CD14-positive monocyte (primary cell): Measurements from ENCODE around the gene HS1BP3. TPM values are rescaled to one million over a fixed set of nuclear protein-coding genes. Genes with fewer than 3 reads are reported as not detected.

Experiments
- DNase-seq, 3 donors: peaks; one replicate each; pipeline ENCODE4 v3.0.0-alpha.2; 2011 to 2022
- H2AFZ ChIP-seq: 2 replicates; pipeline ENCODE4 v1.6.0; 2012; ENCODE audit warnings: mild to moderate bottlenecking, low read depth, low read length, inconsistent platforms; ENCODE audit not compliant: insufficient read depth, poor library complexity, severe bottlenecking
- H3K27ac ChIP-seq, 2 donors: 1 replicate in 1 of 2; 2 replicates in 1 of 2; pipeline ENCODE4 v1.5.1; 2012 to 2013; ENCODE audit warnings: low read length in 2 of 2, control low read depth in 1 of 2, inconsistent platforms in 1 of 2, low read depth in 1 of 2, mild to moderate bottlenecking in 1 of 2
- H3K27me3 ChIP-seq, 2 donors: one replicate each; pipeline versions ENCODE4 v1.6.0 to v1.6.1; 2011 to 2013; ENCODE audit warnings: low read length in 2 of 2; ENCODE audit not compliant: control insufficient read depth in 2 of 2, insufficient read depth in 2 of 2
- H3K36me3 ChIP-seq, 2 donors: replicated peaks in 1 of 2; 1 replicate in 1 of 2; 2 replicates in 1 of 2; pipeline versions ENCODE4 v1.5.1 to v1.6.1; 2012 to 2013; ENCODE audit warnings: low read length in 2 of 2, control low read depth in 1 of 2, inconsistent platforms in 1 of 2, mild to moderate bottlenecking in 1 of 2; ENCODE audit not compliant: insufficient read depth in 2 of 2, control insufficient read depth in 1 of 2
- H3K4me1 ChIP-seq, 2 donors: 1 replicate in 1 of 2; 2 replicates in 1 of 2; pipeline versions ENCODE4 v1.5.1 to v1.6.1; 2012 to 2013; ENCODE audit warnings: low read length in 2 of 2, control low read depth in 1 of 2, inconsistent platforms in 1 of 2, mild to moderate bottlenecking in 1 of 2, moderate library complexity in 1 of 2; ENCODE audit not compliant: insufficient read depth in 2 of 2, control insufficient read depth in 1 of 2
- H3K4me2 ChIP-seq: replicated peaks from 2 replicates; pipeline ENCODE3; 2012; ENCODE audit warnings: low read length, moderate library complexity, mild to moderate bottlenecking; ENCODE audit not compliant: poor library complexity, severe bottlenecking; ENCODE audit errors: extremely low read depth
- H3K4me3 ChIP-seq, 3 experiments: fragments of 200-600 bp in 1 of 3; sonication (generic) in 1 of 3; replicated peaks in 1 of 3; 1 replicate in 2 of 3; 2 replicates in 1 of 3; pipeline ENCODE4 v1.5.1; 2011 to 2013; ENCODE audit warnings: low read length in 3 of 3, mild to moderate bottlenecking in 3 of 3, control low read depth in 2 of 3, low read depth in 2 of 3, inconsistent platforms in 1 of 3, moderate library complexity in 1 of 3
- H3K79me2 ChIP-seq: 2 replicates; pipeline ENCODE4 v1.6.0; 2012; ENCODE audit warnings: mild to moderate bottlenecking, control low read depth, inconsistent platforms, low read length, moderate library complexity; ENCODE audit not compliant: insufficient read depth
- H3K9ac ChIP-seq: 2 replicates; pipeline ENCODE4 v1.6.0; 2017; ENCODE audit warnings: low read length, mild to moderate bottlenecking; ENCODE audit not compliant: insufficient read depth, poor library complexity, severe bottlenecking
- H3K9me3 ChIP-seq, 2 donors: replicated peaks in 1 of 2; 1 replicate in 1 of 2; 2 replicates in 1 of 2; pipeline versions ENCODE4 v1.5.1 to v1.6.1; 2012 to 2013; ENCODE audit warnings: low read length in 2 of 2, control low read depth in 1 of 2; ENCODE audit not compliant: control insufficient read depth in 1 of 2, insufficient read depth in 1 of 2
- H4K20me1 ChIP-seq: 2 replicates; pipeline ENCODE4 v1.6.0; 2012; ENCODE audit warnings: mild to moderate bottlenecking, low read length, control low read depth, moderate library complexity; ENCODE audit not compliant: insufficient read depth
- H3K27ac Mint-ChIP-seq, 7 donors: one replicate each; pipeline ENCODE4 v1.8.0; 2020; ENCODE audit warnings: mild to moderate bottlenecking in 7 of 7, mixed read lengths in 7 of 7, moderate library complexity in 6 of 7, inconsistent platforms in 2 of 7
- H3K27me3 Mint-ChIP-seq, 3 donors: one replicate each; pipeline ENCODE4 v1.8.0; 2021 to 2022; ENCODE audit warnings: low read depth in 3 of 3, mild to moderate bottlenecking in 3 of 3, mixed read lengths in 3 of 3, moderate library complexity in 3 of 3, inconsistent platforms in 1 of 3
- H3K36me3 Mint-ChIP-seq, 2 donors: one replicate each; pipeline ENCODE4 v1.8.0; 2020; ENCODE audit warnings: mixed read lengths in 2 of 2, inconsistent platforms in 1 of 2, mild to moderate bottlenecking in 1 of 2
- H3K4me1 Mint-ChIP-seq: one replicate; pipeline ENCODE4 v1.8.0; 2020; ENCODE audit warnings: mild to moderate bottlenecking, mixed read lengths
- H3K4me3 Mint-ChIP-seq, 2 donors: one replicate each; pipeline ENCODE4 v1.8.0; 2020; ENCODE audit warnings: mild to moderate bottlenecking in 2 of 2, mixed read lengths in 2 of 2, moderate library complexity in 1 of 2
- H3K9me3 Mint-ChIP-seq, 7 donors: one replicate each; pipeline ENCODE4 v1.8.0; 2020 to 2022; ENCODE audit warnings: mixed read lengths in 7 of 7, mild to moderate bottlenecking in 6 of 7, moderate library complexity in 6 of 7, inconsistent platforms in 2 of 7
- WGBS: methylation state at CpG from one replicate; pipeline ENCODE4 v1.1.5; 2013; ENCODE audit warnings: missing lambda C conversion rate; ENCODE audit not compliant: insufficient coverage; 5-methylcytosine and 5-hydroxymethylcytosine counted together
- intact Hi-C, 2 donors: fragments of 100-400 bp; cut with micrococcal nuclease; formaldehyde crosslinking; loops; one replicate each; pipeline versions ENCODE4 v1.15.0 to v1.15.1; 2023
- polyA plus RNA-seq, 3 donors: library from polyadenylated mRNA; depleted of rRNA in 1 of 3; unstranded in 2 of 3; stranded (reverse) in 1 of 3; fragments of 300-500 nt in 2 of 3; fragments of >200 nt in 1 of 3; fragmentation: Illumina TruSeq in 2 of 3; gene quantifications; 1 replicate in 2 of 3; 2 replicates in 1 of 3; pipeline ENCODE4 v1.2.3, GENCODE V29; 2012 to 2021
- TF ChIP-seq, protein P1 (sequence below): fragments of 200-600 bp; IDR thresholded peaks from one replicate; pipeline ENCODE4 v1.8.0; 2022; ENCODE audit warnings: antibody characterized with exemption, mild to moderate bottlenecking

Gene HS1BP3
- polyA plus RNA-seq, 3 donors, result 45.1 to 48.9 (median 45.4) TPM

DNA sequence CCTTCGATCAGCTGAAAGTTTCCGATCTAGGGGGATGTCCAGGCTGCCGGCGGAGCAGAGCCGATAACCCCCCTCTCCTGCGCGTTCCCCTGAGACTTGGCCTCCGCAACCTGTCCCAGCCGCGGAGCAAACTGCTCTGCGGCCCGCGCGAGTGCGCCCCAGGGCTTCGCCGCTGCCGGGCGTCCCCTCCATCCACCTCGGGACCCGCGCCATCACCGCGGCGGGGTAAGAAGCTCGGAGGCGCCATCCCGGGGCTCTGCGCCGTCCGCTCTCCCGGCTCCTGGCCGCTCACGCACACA is 15.1 kb upstream of the HS1BP3 start:
- H3K9ac ChIP-seq, result no peak overlapping the region
- no peaks in the 10 kb centered on the region for H3K36me3 ChIP-seq
- H3K27me3 ChIP-seq, result peaks cover 58 to 83% of the 10 kb centered on the region in 2 donors
- H3K4me3 Mint-ChIP-seq, result peak overlapping the region; percentile 54 to 88
- H3K4me2 ChIP-seq, result peak overlapping the region; percentile 68
- peaks cover under 1 to 22% (median 9%) of the 10 kb centered on the region in 7 donors for H3K9me3 Mint-ChIP-seq
- 2% methylated on average over 34 of the region's 34 CpGs for WGBS
- H3K4me3 ChIP-seq, result peak overlapping the region in 1 of 3 experiments; percentile 61
- no peak overlapping the region for H3K27ac Mint-ChIP-seq
- H3K4me1 ChIP-seq, result peaks cover 10 to 20% of the 10 kb centered on the region in 2 donors
- no peaks in the 10 kb centered on the region for H4K20me1 ChIP-seq
- no peak overlapping the region for H3K27ac ChIP-seq
- intact Hi-C loops, result loop anchor here in 1 of 2 donors (10.0 kb wide), 1 partner anchor 1311 kb away; the partner anchor contains the start of gene OSR1
- H3K27me3 Mint-ChIP-seq, result peaks cover 83 to 91% (median 89%) of the 10 kb centered on the region in 3 donors
- DNase-seq, result no peak
- TF ChIP-seq, protein P1, sequence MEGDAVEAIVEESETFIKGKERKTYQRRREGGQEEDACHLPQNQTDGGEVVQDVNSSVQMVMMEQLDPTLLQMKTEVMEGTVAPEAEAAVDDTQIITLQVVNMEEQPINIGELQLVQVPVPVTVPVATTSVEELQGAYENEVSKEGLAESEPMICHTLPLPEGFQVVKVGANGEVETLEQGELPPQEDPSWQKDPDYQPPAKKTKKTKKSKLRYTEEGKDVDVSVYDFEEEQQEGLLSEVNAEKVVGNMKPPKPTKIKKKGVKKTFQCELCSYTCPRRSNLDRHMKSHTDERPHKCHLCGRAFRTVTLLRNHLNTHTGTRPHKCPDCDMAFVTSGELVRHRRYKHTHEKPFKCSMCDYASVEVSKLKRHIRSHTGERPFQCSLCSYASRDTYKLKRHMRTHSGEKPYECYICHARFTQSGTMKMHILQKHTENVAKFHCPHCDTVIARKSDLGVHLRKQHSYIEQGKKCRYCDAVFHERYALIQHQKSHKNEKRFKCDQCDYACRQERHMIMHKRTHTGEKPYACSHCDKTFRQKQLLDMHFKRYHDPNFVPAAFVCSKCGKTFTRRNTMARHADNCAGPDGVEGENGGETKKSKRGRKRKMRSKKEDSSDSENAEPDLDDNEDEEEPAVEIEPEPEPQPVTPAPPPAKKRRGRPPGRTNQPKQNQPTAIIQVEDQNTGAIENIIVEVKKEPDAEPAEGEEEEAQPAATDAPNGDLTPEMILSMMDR, result no peak
- peaks cover 0 to 6% of the 10 kb centered on the region in 2 donors for H3K36me3 Mint-ChIP-seq
- peaks cover 28% of the 10 kb centered on the region for H3K4me1 Mint-ChIP-seq
- peaks cover 0 to 31% of the 10 kb centered on the region in 2 donors for H3K9me3 ChIP-seq
- peak overlapping the region; percentile 71 for H2AFZ ChIP-seq
- no peaks in the 10 kb centered on the region for H3K79me2 ChIP-seq

DNA sequence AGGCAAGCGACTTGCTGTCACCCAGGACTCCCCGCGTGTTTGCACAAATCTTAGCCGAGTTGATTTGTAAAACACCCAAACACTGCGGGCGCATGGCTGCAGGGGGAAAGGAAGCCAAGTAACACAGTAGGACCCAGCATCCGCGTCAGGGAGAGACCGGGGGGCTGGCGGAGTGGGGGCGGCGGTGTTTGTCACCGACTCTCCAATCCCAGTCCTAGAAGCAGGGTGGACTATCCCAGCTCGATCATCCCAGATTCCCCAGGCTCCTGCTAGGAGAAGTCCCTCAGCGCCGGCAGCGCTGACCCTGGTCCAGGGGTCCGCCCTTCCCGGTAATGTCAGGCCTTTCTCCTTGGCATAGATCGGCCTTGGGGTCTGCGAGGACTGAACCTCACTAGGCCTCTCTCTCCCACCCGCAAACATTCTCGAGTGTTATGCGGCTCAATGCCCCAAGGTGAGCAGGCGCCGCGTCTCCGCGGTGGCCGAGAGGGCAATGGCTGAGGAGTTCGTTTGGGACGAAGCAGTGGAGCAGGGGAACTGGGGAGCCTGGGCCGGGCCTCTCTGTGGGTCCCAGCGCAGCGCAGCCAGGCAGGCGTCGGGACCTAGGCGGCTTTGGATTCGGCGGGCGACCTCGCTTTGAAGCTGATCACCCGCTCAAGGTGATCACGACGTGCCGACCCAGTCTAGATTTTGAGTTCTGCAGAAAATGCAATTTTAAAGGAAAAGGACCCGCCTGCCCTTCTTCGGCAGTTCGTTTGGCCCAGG is 14.5 kb upstream of the HS1BP3 start:
- Histone ChIP-seq H3K4me3 (no peak overlapping the region), H3K36me3 (no peaks in the 10 kb centered on the region), H3K27ac (no peak overlapping the region), H3K9ac (no peak overlapping the region), H2AFZ (no peak overlapping the region), H3K27me3 (peaks cover 58 to 84% of the 10 kb centered on the region in 2 donors), H4K20me1 (no peaks in the 10 kb centered on the region), H3K4me2 (peak overlapping the region; percentile 68), H3K4me1 (peaks cover 10 to 20% of the 10 kb centered on the region in 2 donors), H3K79me2 (no peaks in the 10 kb centered on the region), H3K9me3 (peaks cover 0 to 31% of the 10 kb centered on the region in 2 donors)
- H3K27me3 Mint-ChIP-seq, result peaks cover 78 to 92% (median 88%) of the 10 kb centered on the region in 3 donors
- TF ChIP-seq, protein P1, result no peak
- peaks cover 0 to 22% (median 9%) of the 10 kb centered on the region in 7 donors for H3K9me3 Mint-ChIP-seq
- no peak for DNase-seq
- H3K27ac Mint-ChIP-seq, result no peak overlapping the region
- intact Hi-C loops, result loop anchor here in 1 of 2 donors (10.0 kb wide), 1 partner anchor 1311 kb away; the partner anchor contains the start of gene OSR1
- peaks cover 28% of the 10 kb centered on the region for H3K4me1 Mint-ChIP-seq
- 6% methylated on average over 42 of the region's 49 CpGs for WGBS
- peaks cover 0 to 6% of the 10 kb centered on the region in 2 donors for H3K36me3 Mint-ChIP-seq
- peak overlapping the region; percentile 9 to 88 for H3K4me3 Mint-ChIP-seq
